Prostate gland (tissue), 2 donors: ENCODE results near the gene LMCD1. TPM values are rescaled to one million over a fixed set of nuclear protein-coding genes. Genes with fewer than 3 reads are reported as not detected.

ENCODE experiments used
- DNase-seq: peaks from one replicate; pipeline ENCODE4 v3.0.0-alpha.2; 2019; ENCODE audit warnings: low spot score
- H3K27ac ChIP-seq, 2 donors: fragments of 200-600 bp; sonication (generic); 2 replicates each; pipeline ENCODE4 v1.5.1; 2017 to 2019
- H3K27me3 ChIP-seq: fragments of 200-600 bp; sonication (generic); replicated peaks from 2 replicates; pipeline ENCODE4 v1.5.1; 2019; ENCODE audit not compliant: insufficient read depth
- H3K36me3 ChIP-seq, 2 donors: fragments of 200-600 bp; sonication (generic); 1 replicate in 1 of 2; 2 replicates in 1 of 2; pipeline versions ENCODE4 v1.5.1 to v1.8.1; 2017 to 2019
- H3K4me1 ChIP-seq: fragments of 200-600 bp; sonication (generic); replicated peaks from 2 replicates; pipeline ENCODE4 v1.5.1; 2019
- H3K4me3 ChIP-seq, 2 donors: fragments of 200-600 bp; sonication (generic); 2 replicates each; pipeline ENCODE4 v1.5.1; 2017 to 2019
- H3K9me3 ChIP-seq: fragments of 200-600 bp; sonication (generic); 2 replicates; pipeline ENCODE4 v1.5.1; 2017
- CTCF ChIP-seq, 4 experiments: fragments of 200-600 bp in 2 of 4; fragments of 450-650 bp in 2 of 4; sonication (generic) in 2 of 4; IDR thresholded peaks; 1 replicate in 3 of 4; 2 replicates in 1 of 4; pipeline ENCODE4 v1.5.1; 2016 to 2019; ENCODE audit warnings: antibody characterized with exemption in 4 of 4, mild to moderate bottlenecking in 2 of 4, moderate library complexity in 2 of 4
- POLR2A ChIP-seq: fragments of 450-650 bp; IDR thresholded peaks from one replicate; pipeline ENCODE4 v1.6.1; 2016; ENCODE audit warnings: antibody characterized with exemption, mild to moderate bottlenecking
- POLR2AphosphoS5 ChIP-seq: sonication (generic); formaldehyde crosslinking; IDR thresholded peaks from one replicate; pipeline ENCODE4 v1.6.1; 2017; ENCODE audit warnings: antibody characterized with exemption
- WGBS: methylation state at CpG from one replicate; pipeline ENCODE4 v1.1.5; 2018; 5-methylcytosine and 5-hydroxymethylcytosine counted together
- intact Hi-C: fragments of 100-400 bp; cut with DNase I; formaldehyde crosslinking; loops from one replicate; pipeline ENCODE4 v1.14.2; 2022
- total RNA-seq, 2 donors: library from RNA; depleted of rRNA; stranded (reverse); fragments of >200 nt; gene quantifications; one replicate each; pipeline ENCODE4 v1.1.0, GENCODE V29; 2016

LMCD1 gene
- total RNA-seq, 2 donors from 2014 or later = 73.0 to 144 TPM

- H3K4me1 ChIP-seq = no peaks in the 10 kb centered on the region
- H3K36me3 ChIP-seq = no peaks in the 10 kb centered on the region
- no peaks in the 10 kb centered on the region for H3K9me3 ChIP-seq
- DNase-seq = no peak
- 94% methylated on average over 9 of the region's 9 CpGs for WGBS
- intact Hi-C loops = no loop called here
- H3K4me3 ChIP-seq = no peak overlapping the region
- H3K27ac ChIP-seq = no peak overlapping the region
- TF ChIP-seq CTCF (IDR thresholded peaks at IDR 0.05) (no peak), POLR2AphosphoS5 (no peak), POLR2A (no peak)
- no peaks in the 10 kb centered on the region for H3K27me3 ChIP-seq
These were observed 91.6 kb downstream of the LMCD1 start for GRCh38 chr3:8593021-8593827.

GRCh38 chr3:8595252-8595651 lies 93.6 kb downstream of the LMCD1 start:
- 85% methylated on average over 3 of the region's 3 CpGs for WGBS
- intact Hi-C loops = no loop called here

GRCh38 chr3:8595695-8596115 lies 94.1 kb downstream of the LMCD1 start:
- no peak for DNase-seq
- intact Hi-C loops = no loop called here
- TF ChIP-seq POLR2AphosphoS5 (no peak), POLR2A (no peak), CTCF (IDR thresholded peaks at IDR 0.05) (no peak)

More at GRCh38 chr3:8595252-8595651, 93.6 kb downstream of the LMCD1 start:
- H3K9me3 ChIP-seq = no peaks in the 10 kb centered on the region
- no peaks in the 10 kb centered on the region for H3K4me1 ChIP-seq
- no peak overlapping the region for H3K4me3 ChIP-seq
- H3K27me3 ChIP-seq = no peaks in the 10 kb centered on the region
- no peaks in the 10 kb centered on the region for H3K36me3 ChIP-seq
- TF ChIP-seq CTCF (IDR thresholded peaks at IDR 0.05) = no peak
- no peak for TF ChIP-seq POLR2AphosphoS5
- TF ChIP-seq POLR2A = no peak
- no peak overlapping the region for H3K27ac ChIP-seq
- DNase-seq = no peak

GRCh38 chr3:8596321-8597218 lies 94.9 kb downstream of the LMCD1 start:
- Histone ChIP-seq H3K27me3 (no peaks in the 10 kb centered on the region), H3K36me3 (no peaks in the 10 kb centered on the region), H3K27ac (no peak overlapping the region), H3K4me3 (no peak overlapping the region), H3K9me3 (no peaks in the 10 kb centered on the region), H3K4me1 (no peaks in the 10 kb centered on the region)
- TF ChIP-seq POLR2AphosphoS5 (no peak), POLR2A (no peak), CTCF (IDR thresholded peaks at IDR 0.05) (no peak)
- DNase-seq = no peak
- intact Hi-C loops = no loop called here
- WGBS = 81% methylated on average over 18 of the region's 18 CpGs

More at GRCh38 chr3:8595695-8596115, 94.1 kb downstream of the LMCD1 start:
- Histone ChIP-seq H3K9me3 (no peaks in the 10 kb centered on the region), H3K27ac (no peak overlapping the region), H3K4me1 (no peaks in the 10 kb centered on the region), H3K27me3 (no peaks in the 10 kb centered on the region), H3K4me3 (no peak overlapping the region), H3K36me3 (no peaks in the 10 kb centered on the region)
- 88% methylated on average over 9 of the region's 9 CpGs for WGBS
